Measurements from ENCODE around the gene IGFL1.
"Not testable (repeated sequence)": the region's sequence is repeated elsewhere in the genome, so short reads cannot be mapped to it uniquely, and the experiment has no call there.

Gene IGFL1

DNA sequence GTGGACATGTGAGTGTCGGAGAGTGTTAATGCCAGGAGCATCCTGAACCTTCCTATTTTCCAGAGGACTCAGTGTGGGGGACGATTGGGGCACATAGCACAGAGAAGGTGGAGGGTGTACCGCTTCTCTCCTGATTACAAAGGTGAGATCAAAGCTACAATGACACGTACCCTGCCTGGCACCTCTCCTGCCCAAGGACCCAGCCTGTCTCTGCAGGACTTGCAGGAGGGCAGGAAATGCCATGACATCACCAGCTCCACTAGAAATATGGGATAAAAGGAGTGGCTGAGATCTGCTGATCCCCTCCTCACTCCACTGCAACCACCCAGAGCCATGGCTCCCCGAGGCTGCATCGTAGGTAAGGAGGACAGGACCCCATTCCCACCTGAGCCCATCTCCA is at the start of gene IGFL1:
TSS of gene IGFL1 (plus strand) at position 301 of the 400 bp plus-strand sequence. CDS start at position 334, 33 bp downstream.
- no peak for DNase-seq

DNA sequence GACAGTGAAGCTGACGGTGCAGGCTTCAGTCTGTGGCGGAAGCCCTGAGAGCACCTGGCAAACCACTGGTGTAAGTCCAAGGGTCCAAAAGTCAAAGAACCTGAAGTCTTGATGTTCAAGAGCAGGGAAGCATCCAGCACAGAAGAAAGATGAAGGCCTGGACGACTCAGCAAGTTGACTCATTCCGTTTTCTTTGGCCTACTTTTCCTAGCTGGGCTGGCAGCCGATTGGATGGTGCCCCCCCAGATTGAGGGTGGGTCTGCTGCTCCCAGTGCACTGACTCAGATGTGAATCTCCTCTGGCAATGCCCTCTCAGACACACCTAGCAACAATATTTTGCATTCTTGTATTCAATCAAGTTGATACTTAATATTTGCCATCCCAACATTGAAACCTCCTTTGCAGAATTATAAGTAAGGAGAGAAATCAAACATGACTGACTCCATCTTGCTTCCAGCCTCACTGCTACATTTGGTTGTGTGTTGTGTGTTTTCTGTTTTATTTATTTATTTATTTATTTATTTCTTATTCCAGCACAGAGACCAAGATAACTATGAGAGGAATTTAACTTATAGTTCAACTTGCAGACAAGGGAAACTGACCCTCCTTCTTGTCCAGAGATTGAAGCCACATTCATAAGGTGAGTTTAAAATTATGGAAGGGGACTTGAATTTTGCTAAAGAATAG is 48.7 kb upstream of the IGFL1 start:
- DNase-seq: no peak

DNA sequence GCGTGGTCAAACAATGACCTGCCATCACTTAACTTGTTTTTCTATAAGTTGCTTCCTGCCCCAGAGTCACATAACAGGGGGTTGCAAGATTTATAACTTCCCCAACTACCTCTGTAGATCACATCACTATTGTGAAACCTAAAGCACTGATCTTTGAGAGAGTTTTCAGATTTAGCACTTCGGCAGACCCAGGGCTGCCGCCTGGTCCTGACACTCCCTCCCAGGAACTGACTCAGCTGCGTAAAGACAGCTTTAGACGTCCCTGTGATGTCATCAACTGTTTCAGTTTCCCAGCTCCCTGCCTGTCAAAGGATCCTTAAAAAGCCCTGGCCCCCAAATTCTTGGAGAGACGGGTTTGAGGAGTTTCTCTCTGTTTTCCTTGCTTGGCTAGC is 48.2 kb upstream of the IGFL1 start:
- DNase-seq: no peak

- no peak for DNase-seq
These were observed 47.1 kb upstream of the IGFL1 start for GRCh38 chr19:46182476-46182875.

GRCh38 chr19:46184775-46185710 is 44.5 kb upstream of the IGFL1 start:
- not testable (repeated sequence) for DNase-seq

DNA sequence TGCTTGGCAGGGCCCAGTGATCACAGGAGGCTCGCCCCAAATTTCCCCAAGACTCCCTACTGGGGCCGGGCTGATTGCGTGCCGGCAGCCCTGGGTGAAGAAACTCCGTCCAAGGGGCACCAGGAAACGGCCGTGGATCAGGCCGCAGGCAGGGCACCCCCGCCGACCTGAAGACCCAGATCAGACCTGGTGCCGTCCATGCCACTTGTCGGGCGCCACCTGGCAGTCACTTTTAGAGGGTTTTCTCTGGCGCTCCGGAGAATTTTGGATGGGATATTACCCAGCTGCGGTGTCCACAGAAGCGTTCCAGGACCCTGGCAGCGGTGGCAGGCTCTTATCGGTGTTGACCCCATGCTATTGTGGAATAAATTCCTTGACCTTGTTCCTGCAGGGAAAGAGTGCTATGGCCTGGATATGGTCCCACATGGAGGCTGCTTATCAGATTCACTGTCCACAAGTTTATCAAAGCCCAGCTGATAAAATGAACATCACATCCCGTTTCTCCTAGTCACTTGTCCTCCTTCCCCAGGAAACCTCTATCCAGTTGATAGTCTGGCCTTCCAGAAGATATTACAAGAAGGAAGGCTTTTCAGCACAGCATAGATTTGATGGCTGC is 43.3 kb upstream of the IGFL1 start:
- no peak for DNase-seq

DNA sequence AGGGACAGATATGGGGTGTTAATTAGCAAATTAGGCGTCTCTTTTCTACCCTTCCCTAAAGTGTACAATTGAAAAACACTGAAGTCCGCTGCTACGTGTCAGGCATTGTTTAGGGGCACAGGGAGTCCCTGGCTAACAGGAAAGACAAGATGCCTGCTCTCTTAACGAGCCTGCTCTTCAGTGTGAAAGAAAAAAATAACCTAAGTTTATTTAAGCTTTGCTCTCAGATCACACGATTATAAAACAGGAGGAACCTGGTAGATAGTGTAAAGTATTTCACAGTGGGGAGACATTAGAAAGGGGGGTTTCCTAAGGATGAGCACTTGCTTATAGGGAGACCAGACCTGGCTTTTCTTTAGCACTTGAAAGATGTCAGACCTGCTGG is 42.8 kb upstream of the IGFL1 start:
- DNase-seq: no peak

DNA sequence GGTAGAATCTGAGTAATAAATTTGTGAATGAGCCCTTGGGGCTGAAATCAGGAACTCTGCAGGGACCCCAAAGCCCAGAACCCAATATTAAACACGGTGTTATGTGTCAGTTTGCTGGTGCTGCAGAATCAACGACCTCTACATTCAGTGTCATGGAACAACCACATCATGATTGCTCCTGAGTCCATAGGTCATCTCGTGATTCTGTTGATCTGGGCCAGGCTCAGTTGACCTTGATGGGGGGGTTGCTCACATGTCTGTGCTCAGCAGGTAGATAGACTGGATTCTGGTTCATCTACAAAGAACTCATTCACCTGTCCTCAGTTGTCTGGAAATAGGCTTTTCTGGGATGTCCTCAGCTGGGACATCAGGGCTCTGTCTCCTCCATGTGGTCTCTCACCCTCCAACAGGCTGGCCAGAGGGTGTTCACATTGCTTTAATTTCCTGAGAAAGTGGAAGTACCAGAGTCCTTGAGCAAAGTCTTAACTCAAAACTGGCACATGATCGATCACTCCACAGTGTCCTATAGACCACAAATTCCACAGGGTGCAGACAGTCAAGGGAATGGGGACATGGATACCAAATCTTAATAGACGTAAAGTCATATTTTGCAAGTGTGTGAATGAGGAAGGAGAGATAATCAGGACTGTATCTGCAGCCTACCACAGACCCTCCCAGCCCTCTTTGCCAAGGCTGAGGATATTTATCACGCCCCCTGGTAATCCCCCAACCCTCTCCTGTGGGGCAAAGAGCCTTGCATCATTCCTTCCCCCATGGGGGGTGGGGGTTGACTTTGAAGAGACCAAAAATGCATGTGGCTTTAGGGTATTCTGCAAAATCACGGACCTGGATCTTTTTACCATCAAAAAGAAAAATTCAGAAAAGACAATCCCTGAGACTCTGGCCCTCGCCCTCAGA is 39.3 kb upstream of the IGFL1 start:
- DNase-seq: no peak

DNA sequence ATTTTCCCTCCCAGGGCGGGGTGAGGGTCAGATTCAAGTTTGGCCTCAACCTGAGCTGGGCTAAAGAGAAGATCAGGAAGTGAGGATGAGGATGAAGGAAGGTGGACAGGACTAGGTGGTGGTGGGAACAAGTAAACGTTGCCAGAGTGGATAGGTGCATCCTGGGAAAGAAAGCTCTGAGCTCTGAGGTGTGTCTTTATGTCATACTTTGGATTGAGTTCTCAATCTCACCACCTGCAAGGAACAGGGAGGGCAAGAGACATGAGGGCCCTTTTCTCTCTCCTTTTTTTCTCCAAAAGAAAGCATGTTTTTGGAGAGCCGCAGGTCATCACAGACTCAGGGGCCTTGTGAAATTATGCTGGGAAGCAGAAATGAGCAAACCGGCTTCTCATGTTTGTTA is 38.2 kb upstream of the IGFL1 start:
- no peak for DNase-seq

DNA sequence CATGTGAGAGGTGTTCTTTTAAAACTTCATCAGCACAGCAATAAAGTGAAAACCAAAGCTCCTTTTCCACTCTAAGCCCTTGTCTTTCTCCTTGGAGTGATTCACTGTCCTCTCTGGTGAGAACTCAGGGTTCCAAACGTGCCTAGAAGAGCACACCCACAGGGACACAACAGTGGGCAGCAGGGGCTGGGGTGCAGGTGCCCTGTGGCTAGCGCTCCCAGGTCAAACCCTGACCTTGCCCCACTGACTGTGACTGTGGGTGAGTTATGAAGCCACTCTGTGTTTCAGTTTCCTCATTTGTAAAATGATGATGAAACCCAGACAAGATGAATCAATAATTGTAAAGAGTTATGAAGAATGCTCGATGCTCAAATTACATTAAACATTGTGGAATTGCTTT is 37.6 kb upstream of the IGFL1 start:
- no peak for DNase-seq

GRCh38 chr19:46192626-46192991 is 36.9 kb upstream of the IGFL1 start:
- DNase-seq: not testable (repeated sequence)

GRCh38 chr19:46192992-46193650 is 36.4 kb upstream of the IGFL1 start:
- DNase-seq: no peak

- DNase-seq: no peak
These were observed 35.9 kb upstream of the IGFL1 start for GRCh38 chr19:46193678-46194077.

- DNase-seq: no peak
These were observed 34.4 kb upstream of the IGFL1 start for GRCh38 chr19:46195104-46195503.

GRCh38 chr19:46195919-46196318 is 33.6 kb upstream of the IGFL1 start:
- DNase-seq: not testable (repeated sequence)

- no peak for DNase-seq
These were observed 33.0 kb upstream of the IGFL1 start for GRCh38 chr19:46196410-46197124.

GRCh38 chr19:46197314-46198070 is 32.0 kb upstream of the IGFL1 start:
- no peak for DNase-seq

DNA sequence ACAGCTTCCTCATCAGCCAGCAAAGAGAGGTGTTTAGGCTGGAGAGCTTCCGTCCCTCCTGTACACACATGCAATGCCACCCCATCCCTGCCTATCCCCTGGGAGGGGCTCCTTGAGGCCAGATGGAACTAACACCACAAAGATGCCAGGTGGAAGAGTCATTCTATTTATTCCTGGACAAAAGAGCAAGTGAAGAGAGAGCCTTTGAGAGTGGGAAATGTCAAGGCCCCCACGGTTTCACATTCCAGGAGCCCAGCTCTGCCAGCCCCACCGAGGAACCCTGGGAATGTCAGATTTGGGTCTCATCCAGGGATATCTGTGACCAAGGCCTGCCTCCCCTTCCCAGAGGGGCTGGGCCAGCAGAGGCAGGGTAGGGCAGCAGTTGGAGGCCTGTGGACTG is 30.8 kb upstream of the IGFL1 start:
- no peak for DNase-seq

DNA sequence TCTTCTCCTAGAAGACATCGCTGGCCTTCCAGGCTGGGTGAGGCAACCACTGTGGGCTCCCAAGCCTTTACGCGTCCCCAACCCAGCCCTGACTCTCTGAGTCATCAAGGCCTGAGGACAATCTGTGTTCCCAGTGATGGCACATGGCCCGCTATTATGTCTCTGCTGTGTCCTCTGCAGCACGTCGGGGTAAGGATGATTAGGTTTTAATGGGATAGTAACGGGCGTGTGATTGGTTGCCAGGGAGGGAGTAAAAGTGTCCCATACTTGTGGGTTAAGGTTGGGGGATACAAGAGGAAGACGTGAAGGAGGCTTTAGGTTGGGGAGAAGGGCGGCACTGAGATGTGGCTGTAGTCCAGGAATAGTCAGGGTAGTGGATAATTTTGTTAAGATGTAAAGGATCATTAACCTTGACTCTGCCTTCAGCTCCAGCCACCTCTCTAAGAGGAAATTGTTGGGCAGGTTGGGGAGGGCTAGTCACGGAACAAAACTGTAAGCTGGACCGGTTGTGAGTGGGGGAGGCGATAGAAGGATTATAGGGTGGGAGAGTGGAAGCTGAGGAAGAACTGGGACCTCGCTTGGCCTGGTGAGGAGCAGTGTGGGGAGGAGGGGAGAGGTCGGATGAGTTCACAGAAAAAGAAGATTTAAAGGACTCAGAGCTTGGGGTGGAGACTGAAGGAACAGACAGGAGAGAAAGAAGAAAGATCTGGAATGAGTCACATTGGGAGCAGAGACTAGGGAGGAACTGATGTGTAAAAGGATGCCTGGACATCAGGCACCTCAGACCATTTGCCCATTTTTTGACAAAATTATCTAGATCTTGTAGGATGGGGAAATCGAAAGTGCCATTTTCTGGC is 27.9 kb upstream of the IGFL1 start:
- DNase-seq: no peak

DNA sequence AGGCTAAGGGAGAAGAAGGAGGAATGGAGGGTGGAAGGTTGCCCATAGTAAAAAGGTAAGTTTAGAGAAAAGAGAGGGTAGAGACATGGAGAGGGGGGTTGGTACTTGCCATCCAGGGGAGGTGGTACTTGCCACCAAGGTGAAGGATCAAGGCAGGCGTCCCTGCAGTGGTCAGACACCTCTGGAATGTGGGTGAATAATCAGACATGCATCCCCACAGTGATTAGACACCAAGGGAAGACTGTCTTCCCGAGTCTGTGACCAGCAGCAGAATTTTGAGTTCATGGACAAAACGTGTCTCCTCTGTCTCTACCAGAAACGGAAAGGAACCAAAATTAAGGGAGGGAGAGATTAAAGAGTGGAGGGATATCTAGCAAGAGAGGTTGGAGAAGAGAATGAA is 27.1 kb upstream of the IGFL1 start:
- DNase-seq: no peak
